ENCODE data around the gene CELF2.

GRCh38 chr10:10977978-10978377 lies 39.7 kb upstream of the CELF2 start:
- TF ChIP-seq CTCF (conservative IDR thresholded peaks at IDR 0.05; ENCODE audit: low read depth, low read length) (no peak), POLR2A (IDR thresholded peaks at IDR 0.05; ENCODE audit: low read depth, low read length) (no peak), RAD21 (IDR thresholded peaks at IDR 0.05; ENCODE audit: low read length) (no peak), CEBPB (IDR thresholded peaks at IDR 0.05; ENCODE audit: low read depth, low read length) (no peak; the same call in 1 of the 2 replicates), MAFK (IDR thresholded peaks at IDR 0.05; ENCODE audit: low read depth, low read length) (no peak), RCOR1 (IDR thresholded peaks at IDR 0.05; ENCODE audit: insufficient replicate concordance, low read length) (no peak)
- TF ChIP-seq, protein P1, sequence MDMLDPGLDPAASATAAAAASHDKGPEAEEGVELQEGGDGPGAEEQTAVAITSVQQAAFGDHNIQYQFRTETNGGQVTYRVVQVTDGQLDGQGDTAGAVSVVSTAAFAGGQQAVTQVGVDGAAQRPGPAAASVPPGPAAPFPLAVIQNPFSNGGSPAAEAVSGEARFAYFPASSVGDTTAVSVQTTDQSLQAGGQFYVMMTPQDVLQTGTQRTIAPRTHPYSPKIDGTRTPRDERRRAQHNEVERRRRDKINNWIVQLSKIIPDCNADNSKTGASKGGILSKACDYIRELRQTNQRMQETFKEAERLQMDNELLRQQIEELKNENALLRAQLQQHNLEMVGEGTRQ (IDR thresholded peaks at IDR 0.05; ENCODE audit: low read depth, low read length): no peak
- TF ChIP-seq, protein P2, sequence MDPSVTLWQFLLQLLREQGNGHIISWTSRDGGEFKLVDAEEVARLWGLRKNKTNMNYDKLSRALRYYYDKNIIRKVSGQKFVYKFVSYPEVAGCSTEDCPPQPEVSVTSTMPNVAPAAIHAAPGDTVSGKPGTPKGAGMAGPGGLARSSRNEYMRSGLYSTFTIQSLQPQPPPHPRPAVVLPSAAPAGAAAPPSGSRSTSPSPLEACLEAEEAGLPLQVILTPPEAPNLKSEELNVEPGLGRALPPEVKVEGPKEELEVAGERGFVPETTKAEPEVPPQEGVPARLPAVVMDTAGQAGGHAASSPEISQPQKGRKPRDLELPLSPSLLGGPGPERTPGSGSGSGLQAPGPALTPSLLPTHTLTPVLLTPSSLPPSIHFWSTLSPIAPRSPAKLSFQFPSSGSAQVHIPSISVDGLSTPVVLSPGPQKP (IDR thresholded peaks at IDR 0.05; ENCODE audit: borderline replicate concordance, low read depth, low read length): no peak
